GM10266 (cell line): Measurements from ENCODE around the gene UBE2V1.

Experiments used
- DNase-seq: peaks from one replicate; pipeline ENCODE4 v3.0.0; 2012; ENCODE audit errors: extremely low spot score
- TF ChIP-seq, protein P1 (sequence below): IDR thresholded peaks from 2 replicates; pipeline ENCODE4 v1.5.1; 2012; ENCODE audit warnings: mild to moderate bottlenecking, low read depth; ENCODE audit not compliant: control insufficient read depth, insufficient read depth; ENCODE audit errors: missing control alignments

The UBE2V1 gene

DNA sequence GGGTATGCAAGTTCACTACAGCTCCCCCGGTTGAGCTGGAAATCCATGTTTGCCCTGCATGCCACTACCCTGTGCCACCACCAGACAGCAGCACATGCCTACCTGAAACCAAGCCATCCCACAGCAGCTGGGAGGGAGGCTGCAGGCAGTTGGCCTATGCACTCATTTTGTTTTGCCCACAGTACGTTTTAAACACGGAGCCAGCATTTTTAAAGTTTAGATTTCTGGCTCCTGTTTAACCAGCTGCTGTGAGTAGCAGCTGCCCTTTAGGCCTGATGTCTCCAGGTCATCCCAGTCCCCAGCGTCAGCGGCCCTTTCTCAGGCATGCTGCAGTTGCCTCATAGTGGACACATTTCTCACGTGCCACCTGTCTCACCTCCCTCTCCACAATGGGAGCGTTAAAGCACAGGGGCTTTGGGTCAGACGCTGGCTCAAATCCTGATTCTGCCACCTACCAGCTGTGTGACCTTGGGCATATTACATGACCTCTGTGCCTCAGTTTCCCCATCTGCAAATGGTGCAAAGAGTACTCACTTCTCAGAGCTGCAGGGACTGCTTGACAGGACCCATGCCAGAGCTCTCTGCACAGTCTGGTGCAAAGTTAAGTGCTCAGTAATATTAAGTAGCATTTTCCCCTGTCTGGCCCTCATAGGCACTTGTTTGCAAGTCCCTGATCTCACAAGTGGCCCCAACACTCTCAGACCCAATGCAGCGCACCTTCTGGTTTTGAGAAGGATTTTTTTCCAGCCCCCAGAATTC, 8.2 kb upstream of the UBE2V1 start:
- peak; percentile 34 for DNase-seq
- TF ChIP-seq, protein P1, sequence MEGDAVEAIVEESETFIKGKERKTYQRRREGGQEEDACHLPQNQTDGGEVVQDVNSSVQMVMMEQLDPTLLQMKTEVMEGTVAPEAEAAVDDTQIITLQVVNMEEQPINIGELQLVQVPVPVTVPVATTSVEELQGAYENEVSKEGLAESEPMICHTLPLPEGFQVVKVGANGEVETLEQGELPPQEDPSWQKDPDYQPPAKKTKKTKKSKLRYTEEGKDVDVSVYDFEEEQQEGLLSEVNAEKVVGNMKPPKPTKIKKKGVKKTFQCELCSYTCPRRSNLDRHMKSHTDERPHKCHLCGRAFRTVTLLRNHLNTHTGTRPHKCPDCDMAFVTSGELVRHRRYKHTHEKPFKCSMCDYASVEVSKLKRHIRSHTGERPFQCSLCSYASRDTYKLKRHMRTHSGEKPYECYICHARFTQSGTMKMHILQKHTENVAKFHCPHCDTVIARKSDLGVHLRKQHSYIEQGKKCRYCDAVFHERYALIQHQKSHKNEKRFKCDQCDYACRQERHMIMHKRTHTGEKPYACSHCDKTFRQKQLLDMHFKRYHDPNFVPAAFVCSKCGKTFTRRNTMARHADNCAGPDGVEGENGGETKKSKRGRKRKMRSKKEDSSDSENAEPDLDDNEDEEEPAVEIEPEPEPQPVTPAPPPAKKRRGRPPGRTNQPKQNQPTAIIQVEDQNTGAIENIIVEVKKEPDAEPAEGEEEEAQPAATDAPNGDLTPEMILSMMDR: peak; percentile 66

GRCh38 chr20:50118203-50118602, 5.3 kb upstream of the UBE2V1 start:
- TF ChIP-seq, protein P1: no peak
- DNase-seq: no peak

DNA sequence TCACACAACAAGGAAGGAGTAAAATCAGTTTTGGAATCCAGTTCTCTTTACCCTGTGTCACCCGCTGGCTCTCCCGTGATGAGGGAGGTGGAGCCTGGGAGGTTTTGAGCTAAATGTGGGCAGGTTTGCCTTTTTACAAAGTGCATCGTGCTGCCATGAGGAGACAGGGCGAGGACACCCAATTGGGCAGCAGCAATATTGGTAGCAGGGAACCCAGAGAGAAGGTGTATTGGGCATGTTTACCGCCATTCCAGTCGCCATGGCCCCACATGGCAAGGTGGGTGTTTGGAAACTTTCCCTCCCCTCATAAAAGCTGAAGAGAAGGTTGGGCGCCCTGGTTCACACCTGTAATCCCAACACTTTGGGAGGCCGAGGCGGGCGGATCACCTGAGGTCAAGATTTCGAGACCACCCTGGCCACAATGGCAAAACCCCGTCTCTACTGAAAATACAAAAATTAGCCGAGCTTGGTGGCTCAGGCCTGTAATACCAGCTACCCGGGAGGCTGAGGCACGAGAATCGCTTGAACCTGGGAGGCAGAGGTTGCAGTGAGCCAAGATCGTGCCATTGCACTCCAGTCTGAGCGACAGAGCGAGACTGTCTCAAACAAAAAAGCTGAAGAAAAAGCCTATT, 3.5 kb upstream of the UBE2V1 start:
- DNase-seq: no peak
- TF ChIP-seq, protein P1: no peak

- DNase-seq: peak; percentile 93
- TF ChIP-seq, protein P1: no peak
These were observed 2.8 kb upstream of the UBE2V1 start for GRCh38 chr20:50115591-50116367.

DNA sequence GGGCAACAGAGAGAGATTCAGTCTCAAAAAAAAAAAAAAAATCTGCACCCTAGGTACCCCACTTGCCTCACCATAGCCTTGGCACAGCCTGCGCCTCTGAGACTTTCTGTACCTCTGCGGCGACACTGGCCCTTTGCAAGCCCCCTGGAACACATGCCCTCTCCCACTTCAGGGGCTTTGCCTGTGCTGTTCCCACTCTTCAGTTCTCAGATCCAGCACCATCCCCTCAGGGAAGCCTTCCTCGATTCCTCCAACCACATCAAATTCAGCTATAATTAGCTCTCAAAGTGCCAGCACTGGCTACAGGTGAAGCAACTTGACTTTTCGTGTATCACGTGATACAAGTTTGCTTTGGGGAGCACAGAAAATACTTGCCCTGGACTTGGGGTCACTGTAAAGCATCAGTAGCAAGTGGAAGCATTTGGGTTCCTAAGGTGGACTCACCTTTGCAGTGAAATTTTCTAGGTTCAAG, 2.1 kb upstream of the UBE2V1 start:
- DNase-seq: no peak
- TF ChIP-seq, protein P1: no peak

DNA sequence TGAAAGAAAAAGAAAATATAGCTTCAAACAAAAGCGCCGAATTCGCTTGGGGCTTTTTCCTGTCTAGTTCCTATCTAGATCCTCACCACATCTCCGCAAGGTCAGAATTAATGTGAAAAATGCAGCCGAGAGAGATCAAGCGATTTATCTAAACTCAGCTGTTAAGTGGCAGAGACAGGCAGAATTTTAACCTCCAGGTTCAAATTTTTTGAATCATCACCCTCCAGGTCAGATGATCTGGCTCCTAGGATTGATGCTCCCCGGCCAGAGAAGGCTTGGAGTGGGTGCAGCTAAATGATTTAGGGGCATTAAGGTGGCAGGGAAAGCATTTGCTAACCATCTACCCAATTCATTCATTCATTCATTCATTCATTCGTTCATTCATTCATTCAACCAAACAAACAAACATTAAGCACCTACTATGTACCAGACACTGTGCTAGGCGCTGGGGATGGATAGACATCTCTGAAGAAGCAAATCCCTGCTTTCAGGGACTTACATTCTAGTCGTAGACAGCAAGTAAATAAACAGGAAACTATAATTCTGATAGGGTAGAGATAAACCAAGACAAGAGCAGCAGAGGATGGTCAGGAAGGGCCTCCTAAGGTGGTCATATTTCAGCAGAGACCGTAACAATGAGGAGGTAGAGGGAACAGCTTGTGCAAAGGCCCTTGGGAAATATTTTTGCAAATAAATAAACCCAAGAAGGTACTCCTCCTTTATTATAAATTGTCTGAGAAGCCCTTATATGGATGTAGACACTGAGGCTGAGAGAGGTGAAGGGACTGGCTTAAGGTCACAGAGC, 672 bp upstream of the UBE2V1 start:
- no peak for DNase-seq
- TF ChIP-seq, protein P1: no peak
